Neutrophil (primary cell): Measurements from ENCODE around the gene CNTNAP2.

Source experiments
- H3K27ac ChIP-seq: fragments of 200-600 bp; sonication (generic); 2 replicates; pipeline ENCODE4 v1.5.1; 2016; ENCODE audit warnings: mild to moderate bottlenecking, moderate library complexity
- H3K27me3 ChIP-seq: fragments of 200-600 bp; sonication (generic); 2 replicates; pipeline ENCODE4 v1.6.0; 2016; ENCODE audit warnings: mild to moderate bottlenecking
- H3K36me3 ChIP-seq: fragments of 200-600 bp; sonication (generic); 2 replicates; pipeline ENCODE4 v1.5.1; 2017
- H3K4me1 ChIP-seq, 2 experiments: fragments of 200-600 bp in 1 of 2; sonication (generic) in 1 of 2; 1 replicate in 1 of 2; 2 replicates in 1 of 2; pipeline versions ENCODE4 v1.5.1 to v1.6.1; 2013 to 2016; ENCODE audit warnings: low read depth in 1 of 2, low read length in 1 of 2, mild to moderate bottlenecking in 1 of 2, moderate library complexity in 1 of 2; ENCODE audit not compliant: control insufficient read depth in 1 of 2, insufficient read depth in 1 of 2
- H3K4me3 ChIP-seq, 2 experiments: fragments of 200-600 bp in 1 of 2; sonication (generic) in 1 of 2; 1 replicate in 1 of 2; 2 replicates in 1 of 2; pipeline ENCODE4 v1.5.1; 2013 to 2016; ENCODE audit warnings: low read depth in 1 of 2, low read length in 1 of 2, mild to moderate bottlenecking in 1 of 2, moderate library complexity in 1 of 2
- H3K9me3 ChIP-seq: fragments of 200-600 bp; sonication (generic); 2 replicates; pipeline ENCODE4 v1.5.1; 2016
- TF ChIP-seq, protein P1 (sequence below): fragments of 200-600 bp; sonication (generic); IDR thresholded peaks from 2 replicates; pipeline ENCODE4 v1.5.1; 2016; ENCODE audit warnings: antibody characterized with exemption

Gene CNTNAP2

DNA sequence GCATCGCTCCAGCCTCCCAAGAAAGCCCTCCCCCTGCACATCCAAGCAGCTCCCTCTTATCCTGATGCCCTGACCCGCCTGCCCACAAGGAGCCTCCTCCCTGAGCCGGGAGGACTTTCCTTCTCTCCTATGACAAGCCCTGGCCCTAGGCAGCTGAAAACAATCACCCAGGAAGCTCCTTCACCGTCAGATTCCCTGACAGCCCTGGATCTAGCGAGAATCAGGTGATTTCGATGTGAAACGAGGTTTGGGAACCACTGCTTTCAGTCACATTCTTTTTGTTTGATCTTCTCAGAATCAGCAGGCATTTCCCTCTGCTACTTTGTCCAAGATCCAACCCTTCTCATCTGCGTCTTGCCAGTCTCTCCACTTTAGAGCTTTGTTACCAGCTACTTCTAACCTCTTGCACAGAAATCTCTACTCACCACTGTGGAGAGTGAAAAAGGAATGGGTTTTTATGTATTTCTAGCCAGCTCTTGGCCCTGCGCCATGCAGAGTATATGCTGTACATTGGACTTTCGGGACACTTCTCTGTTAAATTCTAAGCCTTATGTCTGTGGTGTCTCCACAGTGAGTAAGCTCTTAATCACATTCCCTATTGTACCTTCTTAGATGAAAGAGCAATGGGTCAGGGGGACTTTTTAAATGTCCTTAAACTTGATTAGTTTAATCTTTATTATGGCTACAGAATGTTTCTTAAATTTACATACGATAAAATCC is 2220.8 kb downstream of the CNTNAP2 start:
- no peak overlapping the region for H3K27ac ChIP-seq
- H3K4me3 ChIP-seq = no peak overlapping the region
- H3K9me3 ChIP-seq = no peaks in the 10 kb centered on the region
- H3K4me1 ChIP-seq = no peaks in the 10 kb centered on the region
- TF ChIP-seq, protein P1, sequence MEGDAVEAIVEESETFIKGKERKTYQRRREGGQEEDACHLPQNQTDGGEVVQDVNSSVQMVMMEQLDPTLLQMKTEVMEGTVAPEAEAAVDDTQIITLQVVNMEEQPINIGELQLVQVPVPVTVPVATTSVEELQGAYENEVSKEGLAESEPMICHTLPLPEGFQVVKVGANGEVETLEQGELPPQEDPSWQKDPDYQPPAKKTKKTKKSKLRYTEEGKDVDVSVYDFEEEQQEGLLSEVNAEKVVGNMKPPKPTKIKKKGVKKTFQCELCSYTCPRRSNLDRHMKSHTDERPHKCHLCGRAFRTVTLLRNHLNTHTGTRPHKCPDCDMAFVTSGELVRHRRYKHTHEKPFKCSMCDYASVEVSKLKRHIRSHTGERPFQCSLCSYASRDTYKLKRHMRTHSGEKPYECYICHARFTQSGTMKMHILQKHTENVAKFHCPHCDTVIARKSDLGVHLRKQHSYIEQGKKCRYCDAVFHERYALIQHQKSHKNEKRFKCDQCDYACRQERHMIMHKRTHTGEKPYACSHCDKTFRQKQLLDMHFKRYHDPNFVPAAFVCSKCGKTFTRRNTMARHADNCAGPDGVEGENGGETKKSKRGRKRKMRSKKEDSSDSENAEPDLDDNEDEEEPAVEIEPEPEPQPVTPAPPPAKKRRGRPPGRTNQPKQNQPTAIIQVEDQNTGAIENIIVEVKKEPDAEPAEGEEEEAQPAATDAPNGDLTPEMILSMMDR = no peak
- H3K27me3 ChIP-seq = peaks cover 58% of the 10 kb centered on the region
- H3K36me3 ChIP-seq = no peaks in the 10 kb centered on the region

DNA sequence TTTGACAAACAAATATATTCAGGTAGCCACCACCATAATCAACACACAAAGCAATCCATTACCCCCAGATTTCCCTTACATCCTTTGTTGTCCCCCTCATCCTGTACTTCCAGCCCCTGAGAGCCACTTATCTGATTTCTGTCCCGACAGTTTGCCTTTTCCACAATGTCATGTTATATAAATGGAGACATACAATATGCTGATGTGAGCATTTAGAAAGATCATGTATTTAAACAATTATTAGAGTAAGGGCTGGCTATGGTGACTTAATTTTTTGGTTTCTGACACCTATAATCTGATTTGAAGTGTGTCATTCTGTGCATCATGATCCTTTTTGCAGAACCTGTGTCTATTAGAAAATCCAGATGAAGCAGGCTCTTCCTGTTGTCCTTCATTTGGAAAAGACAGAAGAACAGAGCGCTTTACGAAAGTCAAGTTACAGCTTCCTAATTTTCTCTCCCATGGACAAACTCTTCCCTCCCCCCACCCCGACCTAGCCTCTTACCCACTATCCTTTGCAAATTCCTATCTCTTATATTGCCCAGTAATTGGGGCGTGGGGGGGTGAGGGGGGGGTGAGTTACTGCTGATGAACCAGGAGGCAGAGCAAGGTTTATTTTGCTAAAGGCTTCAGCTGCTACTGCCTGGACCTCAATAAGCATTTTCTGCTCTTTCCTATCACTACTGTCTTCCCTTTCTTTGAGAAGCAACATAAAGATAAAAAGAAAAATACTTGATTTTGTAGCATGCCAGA is 2221.6 kb downstream of the CNTNAP2 start:
- TF ChIP-seq, protein P1 = no peak
- H3K36me3 ChIP-seq = no peaks in the 10 kb centered on the region
- no peaks in the 10 kb centered on the region for H3K9me3 ChIP-seq
- H3K27me3 ChIP-seq = peaks cover 62% of the 10 kb centered on the region
- no peaks in the 10 kb centered on the region for H3K4me1 ChIP-seq
- H3K4me3 ChIP-seq = no peak overlapping the region
- no peak overlapping the region for H3K27ac ChIP-seq

DNA sequence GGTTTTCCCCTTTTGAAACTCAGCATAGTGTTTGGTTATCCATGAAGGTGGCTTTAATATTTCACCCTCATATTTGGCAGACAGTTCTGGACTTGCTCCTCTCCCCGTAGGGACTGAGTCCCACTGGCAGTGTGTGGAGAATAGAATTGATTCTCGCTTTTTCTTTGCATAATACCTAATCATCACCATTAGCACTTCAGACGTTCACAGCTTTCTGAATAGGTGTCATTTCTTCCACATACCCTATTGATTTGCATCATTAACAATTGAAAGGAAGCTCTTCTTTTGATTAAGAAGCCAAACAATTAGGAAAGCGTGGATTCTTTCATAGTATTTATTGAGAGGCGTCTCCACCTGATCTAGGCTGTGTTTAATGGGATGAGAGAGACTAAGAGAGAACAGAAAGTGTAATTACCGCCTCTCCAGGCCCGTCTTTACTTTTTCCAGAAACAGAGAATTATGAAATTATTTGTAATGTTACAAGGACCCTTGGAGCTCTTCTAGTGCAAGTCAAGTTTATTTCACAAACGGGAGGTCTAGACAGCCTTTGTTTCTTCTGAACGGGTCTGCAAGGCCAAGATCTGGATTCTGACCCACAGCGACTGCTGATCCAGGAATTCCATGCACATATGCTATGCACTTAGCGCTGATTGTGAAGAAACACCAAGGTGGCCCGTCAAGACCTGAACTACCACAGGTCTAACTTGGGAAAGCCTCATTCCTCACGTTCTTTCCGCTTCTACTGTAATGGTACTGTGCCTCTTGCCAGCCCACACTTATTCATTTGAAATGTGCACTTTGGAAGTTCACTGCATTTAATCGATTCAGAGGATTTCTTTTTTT is 2224.1 kb downstream of the CNTNAP2 start:
- Histone ChIP-seq H3K27ac (no peak overlapping the region), H3K27me3 (peaks cover 62% of the 10 kb centered on the region), H3K4me3 (no peak overlapping the region), H3K4me1 (no peaks in the 10 kb centered on the region), H3K36me3 (no peaks in the 10 kb centered on the region), H3K9me3 (no peaks in the 10 kb centered on the region)
- TF ChIP-seq, protein P1 = no peak

DNA sequence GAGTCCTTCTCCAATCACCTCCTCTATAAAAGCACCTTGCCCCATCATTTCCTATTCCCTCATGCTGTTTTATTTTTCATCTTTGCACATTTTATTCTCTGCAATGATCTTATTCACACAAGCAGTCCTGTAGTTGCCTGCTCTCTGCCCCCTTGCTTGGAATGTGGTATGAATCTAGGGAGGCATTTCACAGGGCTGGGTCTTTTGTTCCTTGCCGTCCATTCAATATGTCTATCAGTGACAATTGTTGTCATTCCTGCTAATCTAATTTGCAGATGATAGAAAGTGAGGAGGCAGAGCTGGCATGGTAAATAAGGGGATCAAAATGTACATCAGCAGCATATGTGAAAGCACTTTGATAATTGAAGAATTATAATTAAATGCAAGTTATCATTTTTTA is 2227.8 kb downstream of the CNTNAP2 start:
- no peaks in the 10 kb centered on the region for H3K4me1 ChIP-seq
- H3K27me3 ChIP-seq = peaks cover 33% of the 10 kb centered on the region
- H3K36me3 ChIP-seq = no peaks in the 10 kb centered on the region
- TF ChIP-seq, protein P1 = no peak
- no peak overlapping the region for H3K4me3 ChIP-seq
- no peak overlapping the region for H3K27ac ChIP-seq
- no peaks in the 10 kb centered on the region for H3K9me3 ChIP-seq

DNA sequence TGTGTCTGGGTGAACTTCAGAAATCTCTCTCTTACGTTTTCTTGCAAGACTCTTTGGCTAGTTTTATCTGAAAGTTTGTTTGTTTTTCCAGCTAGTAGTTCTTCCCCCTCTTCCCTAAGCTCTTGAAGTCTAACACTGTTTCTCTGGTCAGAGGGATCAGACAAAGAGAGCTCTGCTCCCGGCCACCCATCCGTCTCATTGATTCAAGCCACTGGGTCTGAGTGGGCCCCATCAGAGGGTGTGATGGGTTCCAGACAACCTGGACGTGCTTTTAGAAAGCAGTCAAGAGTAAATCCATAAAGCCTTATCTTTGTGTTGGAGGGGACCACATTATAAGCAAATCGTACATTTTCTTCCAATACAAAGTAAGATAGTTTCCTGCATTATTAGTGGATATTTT is 2231.4 kb downstream of the CNTNAP2 start:
- Histone ChIP-seq H3K27me3 (no peaks in the 10 kb centered on the region), H3K4me1 (no peaks in the 10 kb centered on the region), H3K9me3 (no peaks in the 10 kb centered on the region), H3K27ac (no peak overlapping the region), H3K36me3 (no peaks in the 10 kb centered on the region), H3K4me3 (no peak overlapping the region)
- TF ChIP-seq, protein P1 = no peak
